HFF-Myc (cell line): Measurements from ENCODE around the gene IFITM5.
"Not testable (repeated sequence)": the region's sequence is repeated elsewhere in the genome, so short reads cannot be mapped to it uniquely, and the experiment has no call there.

ENCODE experiments used
- DNase-seq: peaks from one replicate; pipeline ENCODE4 v3.0.0-alpha.2; 2011; ENCODE audit warnings: low read depth; ENCODE audit errors: extremely low read depth
- H3K4me3 ChIP-seq: replicated peaks from 2 replicates; pipeline ENCODE4 v1.5.1; 2011; ENCODE audit warnings: low read depth, mild to moderate bottlenecking, control low read depth, low read length
- TF ChIP-seq, protein P1 (sequence below): IDR thresholded peaks from 2 replicates; pipeline ENCODE4 v1.5.1; 2012; ENCODE audit warnings: mild to moderate bottlenecking, low read depth, low read length, control low read depth; ENCODE audit errors: missing control alignments

Gene IFITM5

GRCh38 chr11:331358-332060 lies 32.2 kb upstream of the IFITM5 start:
- no peak for DNase-seq
- TF ChIP-seq, protein P1, sequence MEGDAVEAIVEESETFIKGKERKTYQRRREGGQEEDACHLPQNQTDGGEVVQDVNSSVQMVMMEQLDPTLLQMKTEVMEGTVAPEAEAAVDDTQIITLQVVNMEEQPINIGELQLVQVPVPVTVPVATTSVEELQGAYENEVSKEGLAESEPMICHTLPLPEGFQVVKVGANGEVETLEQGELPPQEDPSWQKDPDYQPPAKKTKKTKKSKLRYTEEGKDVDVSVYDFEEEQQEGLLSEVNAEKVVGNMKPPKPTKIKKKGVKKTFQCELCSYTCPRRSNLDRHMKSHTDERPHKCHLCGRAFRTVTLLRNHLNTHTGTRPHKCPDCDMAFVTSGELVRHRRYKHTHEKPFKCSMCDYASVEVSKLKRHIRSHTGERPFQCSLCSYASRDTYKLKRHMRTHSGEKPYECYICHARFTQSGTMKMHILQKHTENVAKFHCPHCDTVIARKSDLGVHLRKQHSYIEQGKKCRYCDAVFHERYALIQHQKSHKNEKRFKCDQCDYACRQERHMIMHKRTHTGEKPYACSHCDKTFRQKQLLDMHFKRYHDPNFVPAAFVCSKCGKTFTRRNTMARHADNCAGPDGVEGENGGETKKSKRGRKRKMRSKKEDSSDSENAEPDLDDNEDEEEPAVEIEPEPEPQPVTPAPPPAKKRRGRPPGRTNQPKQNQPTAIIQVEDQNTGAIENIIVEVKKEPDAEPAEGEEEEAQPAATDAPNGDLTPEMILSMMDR: no peak
- no peak overlapping the region for H3K4me3 ChIP-seq

- TF ChIP-seq, protein P1: no peak
- DNase-seq: no peak
- H3K4me3 ChIP-seq: no peak overlapping the region
Observed at GRCh38 chr11:330694-331357, 31.5 kb upstream of the IFITM5 start.

GRCh38 chr11:330307-330693 lies 31.0 kb upstream of the IFITM5 start:
- DNase-seq: no peak
- TF ChIP-seq, protein P1: no peak
- H3K4me3 ChIP-seq: no peak overlapping the region

DNA sequence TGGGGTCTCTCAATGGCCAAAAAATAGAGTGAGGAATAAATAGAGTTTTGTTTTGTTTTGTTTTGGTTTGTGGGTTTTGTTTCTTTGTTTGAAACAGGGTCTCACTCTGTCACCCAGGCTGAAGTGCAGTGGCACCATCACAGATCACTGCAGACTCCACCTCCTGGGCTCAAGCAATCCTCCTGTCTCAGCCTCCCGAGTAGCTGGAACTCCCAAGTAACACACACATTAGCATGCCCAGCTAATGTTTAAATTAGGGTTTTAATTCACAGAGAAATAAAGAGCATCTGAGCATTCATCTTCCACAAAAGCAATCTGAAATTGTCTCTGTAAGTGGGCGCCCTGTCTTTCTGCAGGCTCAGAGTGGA lies 30.5 kb upstream of the IFITM5 start:
- TF ChIP-seq, protein P1: no peak
- DNase-seq: no peak

DNA sequence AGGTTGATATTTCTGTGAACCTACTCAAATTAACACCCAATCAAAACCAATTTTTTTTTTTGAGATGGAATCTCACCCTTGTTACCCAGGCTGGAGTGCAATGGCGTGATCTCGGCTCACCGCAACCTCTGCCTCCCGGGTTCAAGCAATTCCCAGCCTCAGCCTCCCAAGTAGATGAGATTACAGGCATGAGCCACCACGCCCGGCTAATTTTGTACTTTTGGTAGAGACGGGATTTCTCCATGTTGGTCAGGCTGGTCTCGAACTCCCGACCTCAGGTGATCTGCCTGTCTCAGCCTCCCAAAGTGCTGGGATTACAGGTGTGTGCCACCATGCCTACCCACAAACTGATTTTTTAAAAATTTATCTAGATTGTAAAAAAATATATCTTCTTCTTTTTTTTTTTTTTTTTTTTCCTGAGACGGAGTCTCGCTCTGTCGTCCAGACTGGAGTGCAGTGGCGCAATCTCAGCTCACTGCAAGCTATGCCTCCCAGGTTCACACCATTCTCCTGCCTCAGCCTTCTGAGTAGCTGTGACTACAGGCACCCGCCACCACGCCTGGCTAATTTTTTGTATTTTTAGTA lies 29.3 kb upstream of the IFITM5 start:
- DNase-seq: not testable (repeated sequence)

More for the DNA sequence above, 30.5 kb upstream of the IFITM5 start:
- no peak overlapping the region for H3K4me3 ChIP-seq

DNA sequence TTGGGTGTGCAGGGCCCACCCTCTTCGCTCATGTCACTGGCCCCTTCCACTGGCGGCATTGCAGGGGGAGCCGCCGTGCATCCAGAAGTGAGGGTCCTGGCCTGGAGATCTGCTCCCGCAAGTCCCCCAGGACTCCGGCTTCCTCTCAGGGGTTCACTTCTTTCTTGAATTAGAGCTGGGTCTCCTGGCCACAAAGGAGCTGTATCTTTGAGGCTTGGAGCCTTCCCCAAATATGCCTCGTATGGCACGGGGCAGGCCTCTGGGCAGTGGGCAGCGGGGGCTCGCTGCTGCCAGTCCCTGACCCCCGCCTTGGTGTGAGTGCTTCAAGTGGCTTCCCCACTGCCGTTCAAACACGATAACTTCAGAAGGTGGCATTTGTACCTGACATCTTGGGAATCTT lies 28.7 kb upstream of the IFITM5 start:
- DNase-seq: no peak
- TF ChIP-seq, protein P1: no peak
- H3K4me3 ChIP-seq: no peak overlapping the region

More for the DNA sequence above, 29.3 kb upstream of the IFITM5 start:
- not testable (repeated sequence) for H3K4me3 ChIP-seq

DNA sequence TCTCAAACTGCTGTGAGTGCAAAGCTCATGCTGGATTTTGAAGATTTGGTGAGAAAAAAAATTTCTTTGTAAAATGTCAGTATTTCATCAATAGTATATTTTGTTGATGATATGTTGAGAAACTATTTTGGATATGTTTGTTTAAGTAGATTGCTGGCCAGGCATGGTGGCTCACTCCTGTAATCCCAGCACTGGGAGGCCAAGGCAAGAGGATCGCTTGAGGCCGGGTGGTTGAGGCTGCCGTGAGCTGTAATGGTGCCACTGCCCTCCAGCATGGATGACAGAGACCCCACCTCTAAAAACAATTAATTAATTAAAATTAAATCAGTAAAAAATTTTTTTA lies 28.2 kb upstream of the IFITM5 start:
- TF ChIP-seq, protein P1: no peak
- no peak for DNase-seq
- no peak overlapping the region for H3K4me3 ChIP-seq
